Thoracic aorta (tissue), 2 donors: ENCODE data around the gene HNRNPK. TPM values are rescaled to one million over a fixed set of nuclear protein-coding genes. Genes with fewer than 3 reads are reported as not detected.

Experiments
- ATAC-seq: fragments of 150-250 bp; one replicate; pipeline ENCODE4 v1.8.0; 2017; ENCODE audit warnings: low read depth; ENCODE audit not compliant: insufficient number of reproducible peaks, low FRiP score
- DNase-seq: peaks from one replicate; pipeline ENCODE4 v3.0.0-alpha.2; 2020; ENCODE audit warnings: low spot score
- H3K27ac ChIP-seq, 2 donors: fragments of 200-600 bp; sonication (generic); 1 replicate in 1 of 2; 2 replicates in 1 of 2; pipeline ENCODE4 v1.5.1; 2016; ENCODE audit warnings: mild to moderate bottlenecking in 2 of 2, moderate library complexity in 2 of 2
- H3K27me3 ChIP-seq: fragments of 200-600 bp; sonication (generic); replicated peaks from 2 replicates; pipeline ENCODE4 v1.6.0; 2016; ENCODE audit warnings: mild to moderate bottlenecking; ENCODE audit not compliant: insufficient read depth
- H3K36me3 ChIP-seq: fragments of 200-600 bp; sonication (generic); one replicate; pipeline ENCODE4 v1.5.1; 2016
- H3K4me1 ChIP-seq, 2 donors: fragments of 200-600 bp; sonication (generic); 1 replicate in 1 of 2; 2 replicates in 1 of 2; pipeline versions ENCODE4 v1.5.1 to v1.6.0; 2016; ENCODE audit warnings: low read depth in 2 of 2, mild to moderate bottlenecking in 1 of 2; ENCODE audit not compliant: control insufficient read depth in 1 of 2
- H3K4me3 ChIP-seq: fragments of 200-600 bp; sonication (generic); 2 replicates; pipeline ENCODE4 v1.5.1; 2016; ENCODE audit warnings: mild to moderate bottlenecking
- H3K9me3 ChIP-seq: fragments of 200-600 bp; sonication (generic); 2 replicates; pipeline ENCODE4 v1.5.1; 2016
- CTCF ChIP-seq: fragments of 200-600 bp; sonication (generic); IDR thresholded peaks from one replicate; pipeline ENCODE4 v1.5.1; 2019; ENCODE audit warnings: antibody characterized with exemption
- total RNA-seq, 2 donors: library from RNA; depleted of rRNA; stranded (reverse); fragments of >200 nt; gene quantifications; one replicate each; pipeline versions ENCODE4 v1.1.0 to v1.2.3, GENCODE V29; 2016

HNRNPK gene
- total RNA-seq, 2 donors from 2014 or later, result 326 to 392 TPM

DNA sequence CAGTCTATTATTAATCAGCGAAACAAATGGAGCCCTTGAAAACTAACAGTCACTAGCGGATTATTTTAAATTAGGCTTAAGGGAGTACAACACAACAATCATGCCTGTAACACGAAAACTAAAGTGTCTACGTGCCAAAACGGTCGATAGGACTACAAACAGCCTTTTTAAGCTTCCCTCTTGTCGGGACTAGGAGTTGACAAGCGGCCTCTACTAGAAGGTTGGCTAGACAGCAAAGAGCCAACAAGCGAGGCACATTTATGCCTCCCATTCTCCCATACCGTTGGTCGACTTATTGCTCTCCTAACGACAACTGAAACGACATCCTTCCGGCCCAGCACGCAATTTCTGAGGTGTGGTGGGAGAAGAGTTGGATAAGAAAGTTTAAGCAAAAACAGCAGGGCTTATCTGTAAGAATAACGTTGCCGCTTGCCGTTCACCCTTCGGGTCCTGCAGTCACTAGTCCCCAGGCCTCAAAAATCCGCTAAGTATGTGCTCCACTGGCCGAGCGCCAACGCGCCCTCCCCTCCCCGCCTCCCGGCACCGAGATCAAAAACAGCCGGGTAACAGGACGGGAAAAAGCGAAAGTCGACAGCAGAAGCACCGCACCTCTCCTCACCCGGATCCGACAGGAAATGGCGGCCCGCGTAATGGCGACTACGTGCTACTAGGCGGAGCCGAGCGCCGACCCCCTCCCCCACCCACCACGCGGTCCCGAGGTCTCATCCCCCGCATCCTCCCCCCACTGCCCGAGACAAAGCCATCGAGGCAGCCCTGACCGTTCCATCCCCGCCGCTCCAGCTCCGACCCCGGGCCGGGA, 813 bp downstream of the HNRNPK start:
- H3K27ac ChIP-seq, result peak overlapping the region; percentile 90 to 97
- H3K36me3 ChIP-seq, result peaks cover 18% of the 10 kb centered on the region
- no peak for TF ChIP-seq CTCF
- H3K27me3 ChIP-seq, result no peaks in the 10 kb centered on the region
- peak; percentile 53 for DNase-seq
- peak; percentile 32 for ATAC-seq
- no peaks in the 10 kb centered on the region for H3K9me3 ChIP-seq
- peaks cover 24 to 45% of the 10 kb centered on the region in 2 donors for H3K4me1 ChIP-seq
- peak overlapping the region; percentile 97 for H3K4me3 ChIP-seq

DNA sequence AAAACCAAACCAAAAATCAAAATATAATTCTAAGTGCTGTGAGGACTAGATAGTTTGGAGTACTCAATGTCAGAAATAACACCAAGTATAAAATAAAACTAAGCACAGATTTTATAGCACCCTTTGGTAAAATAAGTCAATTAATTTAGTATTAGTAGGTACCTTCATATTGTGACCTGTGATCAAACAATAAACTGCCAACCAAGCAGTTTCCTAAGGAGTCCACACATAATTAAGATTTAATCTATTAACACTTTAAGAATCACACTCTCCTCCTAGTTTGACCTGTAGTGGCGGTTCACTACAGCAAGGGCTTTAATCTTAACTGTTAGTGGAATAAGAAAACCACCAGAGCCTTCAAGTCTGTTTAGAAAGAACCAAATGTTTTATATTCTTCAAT, 2.8 kb downstream of the HNRNPK start:
- TF ChIP-seq CTCF, result no peak
- DNase-seq, result no peak
- Histone ChIP-seq H3K4me3 (peak overlapping the region; percentile 97), H3K27ac (no peak overlapping the region), H3K27me3 (no peaks in the 10 kb centered on the region), H3K36me3 (peaks cover 34% of the 10 kb centered on the region), H3K4me1 (peaks cover 24 to 45% of the 10 kb centered on the region in 2 donors), H3K9me3 (no peaks in the 10 kb centered on the region)
- no peak for ATAC-seq

DNA sequence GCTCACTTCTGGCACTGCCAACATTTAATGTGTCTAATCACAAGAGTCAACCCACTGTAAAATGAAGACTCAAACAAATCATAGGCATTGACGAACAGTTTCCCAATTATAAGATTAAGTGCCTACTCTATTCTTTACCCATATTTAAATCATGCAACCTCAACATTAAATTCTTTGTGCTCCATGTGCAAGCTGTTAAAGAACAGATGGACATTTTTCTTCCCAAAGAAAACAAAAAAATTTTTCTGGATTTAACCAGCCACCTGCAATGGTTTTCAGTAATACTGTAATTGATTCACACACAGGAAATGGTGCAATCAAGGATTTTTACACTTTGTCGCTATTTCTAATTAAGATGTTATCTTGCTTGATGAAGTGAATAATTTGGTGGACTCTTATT, 3.6 kb downstream of the HNRNPK start:
- Histone ChIP-seq H3K4me1 (peaks cover 19 to 40% of the 10 kb centered on the region in 2 donors), H3K27ac (no peak overlapping the region), H3K4me3 (peak overlapping the region; percentile 97), H3K9me3 (no peaks in the 10 kb centered on the region), H3K27me3 (no peaks in the 10 kb centered on the region), H3K36me3 (peaks cover 43% of the 10 kb centered on the region)
- no peak for ATAC-seq
- DNase-seq, result no peak
- no peak for TF ChIP-seq CTCF

- DNase-seq (no peak), ATAC-seq (no peak)
- peaks cover 19 to 39% of the 10 kb centered on the region in 2 donors for H3K4me1 ChIP-seq
- H3K36me3 ChIP-seq, result peaks cover 52% of the 10 kb centered on the region
- H3K9me3 ChIP-seq, result no peaks in the 10 kb centered on the region
- no peaks in the 10 kb centered on the region for H3K27me3 ChIP-seq
- H3K4me3 ChIP-seq, result no peak overlapping the region
- no peak for TF ChIP-seq CTCF
- H3K27ac ChIP-seq, result no peak overlapping the region
These were observed 4.7 kb downstream of the HNRNPK start for GRCh38 chr9:83975300-83975699.

- TF ChIP-seq CTCF, result no peak
- no peaks in the 10 kb centered on the region for H3K9me3 ChIP-seq
- H3K27ac ChIP-seq, result no peak overlapping the region
- H3K27me3 ChIP-seq, result no peaks in the 10 kb centered on the region
- ATAC-seq (no peak), DNase-seq (no peak)
- H3K4me1 ChIP-seq, result peaks cover 11 to 29% of the 10 kb centered on the region in 2 donors
- peaks cover 73% of the 10 kb centered on the region for H3K36me3 ChIP-seq
- H3K4me3 ChIP-seq, result no peak overlapping the region
These were observed 7.7 kb downstream of the HNRNPK start for GRCh38 chr9:83972286-83972685.
